Hepatocyte (in vitro differentiated cells): ENCODE measurements around the gene AMY1C.
"Not testable (repeated sequence)": the region's sequence is repeated elsewhere in the genome, so short reads cannot be mapped to it uniquely, and the experiment has no call there.

Source experiments
- CTCF ChIP-seq: fragments of 200-600 bp; sonication (generic); IDR thresholded peaks from 2 replicates; pipeline ENCODE4 v1.5.1; 2016; ENCODE audit warnings: antibody characterized with exemption, mild to moderate bottlenecking; ENCODE audit not compliant: poor library complexity
- EZH2 ChIP-seq: fragments of 200-600 bp; sonication (generic); IDR thresholded peaks from 2 replicates; pipeline ENCODE4 v1.6.1; 2016; ENCODE audit warnings: antibody characterized with exemption, mild to moderate bottlenecking, borderline replicate concordance

- TF ChIP-seq CTCF, EZH2: not testable (repeated sequence)
Measured at GRCh38 chr1:103735334-103735733, 14.4 kb upstream of the AMY1C start.
